Caco-2 (cell line): Measurements from ENCODE around the gene RAF1. TPM values are rescaled to one million over a fixed set of nuclear protein-coding genes. Genes with fewer than 3 reads are reported as not detected.

Experiments used
- BruUV-seq: library from RNA; stranded (reverse); fragments of 400-500 nt; replicated peaks from 2 replicates; lab custom pipeline; 2021; lab: Mats Ljungman, UMichigan
- CTCF ChIA-PET: fragments of 300-600 bp; sonication (Branson Sonifier 250); formaldehyde crosslinking; loops from one replicate; lab custom pipeline; 2022; ENCODE audit warnings: antibody characterized with exemption; lab: Charles Lee
- POLR2A ChIA-PET: fragments of 300-600 bp; sonication (Branson Sonifier 250); formaldehyde crosslinking; loops from one replicate; lab custom pipeline; 2022; ENCODE audit warnings: antibody characterized with exemption; lab: Charles Lee
- DNase-seq, 2 experiments: peaks; one replicate each; pipeline versions ENCODE4 v3.0.0 to v3.0.0-alpha.2; 2020 to 2022
- H3K27me3 ChIP-seq: replicated peaks from 2 replicates; pipeline ENCODE4 v1.6.0; 2011; ENCODE audit warnings: low read length; ENCODE audit not compliant: control insufficient read depth, insufficient read depth
- H3K36me3 ChIP-seq: 2 replicates; pipeline ENCODE4 v1.5.1; 2011; ENCODE audit warnings: low read length; ENCODE audit not compliant: control insufficient read depth, insufficient read depth
- H3K4me1 ChIP-seq: fragments of 250-450 bp; sonication (Bioruptor Pico); 2 replicates; pipeline ENCODE4 v1.5.1; 2020; ENCODE audit warnings: mild to moderate bottlenecking
- H3K4me3 ChIP-seq: 2 replicates; pipeline ENCODE4 v1.5.1; 2011; ENCODE audit warnings: low read depth, mild to moderate bottlenecking, control low read depth, low read length
- H3K9me3 ChIP-seq: fragments of 250-450 bp; sonication (Bioruptor Pico); 2 replicates; pipeline ENCODE4 v1.5.1; 2020; ENCODE audit warnings: mild to moderate bottlenecking, moderate library complexity
- H3K27ac Mint-ChIP-seq: one replicate; pipeline ENCODE4 v1.8.0; 2022; ENCODE audit warnings: mixed read lengths; ENCODE audit not compliant: unreplicated experiment
- H3K27me3 Mint-ChIP-seq: one replicate; pipeline ENCODE4 v1.8.0; 2022; ENCODE audit warnings: mixed read lengths; ENCODE audit not compliant: insufficient read depth, unreplicated experiment
- H3K36me3 Mint-ChIP-seq: one replicate; pipeline ENCODE4 v1.8.0; 2022; ENCODE audit warnings: mild to moderate bottlenecking, mixed read lengths; ENCODE audit not compliant: insufficient read depth, unreplicated experiment
- H3K4me1 Mint-ChIP-seq: one replicate; pipeline ENCODE4 v1.8.0; 2022; ENCODE audit warnings: low read depth, mixed read lengths; ENCODE audit not compliant: unreplicated experiment
- H3K4me3 Mint-ChIP-seq: one replicate; pipeline ENCODE4 v1.8.0; 2022; ENCODE audit warnings: mild to moderate bottlenecking, moderate library complexity, mixed read lengths; ENCODE audit not compliant: unreplicated experiment
- H3K9me3 Mint-ChIP-seq: one replicate; pipeline ENCODE4 v1.8.0; 2022; ENCODE audit warnings: mixed read lengths; ENCODE audit not compliant: unreplicated experiment
- CTCF ChIP-seq, 2 experiments: fragments of 200-600 bp in 1 of 2; IDR thresholded peaks; 1 replicate in 1 of 2; 2 replicates in 1 of 2; pipeline versions ENCODE4 v1.5.1 to v1.8.0; 2011 to 2022; ENCODE audit warnings: antibody characterized with exemption in 1 of 2, control low read depth in 1 of 2, inconsistent platforms in 1 of 2, low read depth in 1 of 2, low read length in 1 of 2, mild to moderate bottlenecking in 1 of 2, moderate library complexity in 1 of 2; ENCODE audit not compliant: insufficient read depth in 1 of 2, severe bottlenecking in 1 of 2, unreplicated experiment in 1 of 2
- intact Hi-C: fragments of 100-400 bp; cut with micrococcal nuclease; formaldehyde crosslinking; loops from one replicate; pipeline ENCODE4 v1.10.0; 2022; ENCODE audit not compliant: unreplicated experiment
- total RNA-seq: library from RNA; stranded (reverse); gene quantifications from 2 replicates; pipeline ENCODE4 v1.2.3, GENCODE V29; 2022

Gene RAF1
- total RNA-seq, 1 experiment from 2014 or later, result 93.6 TPM

DNA sequence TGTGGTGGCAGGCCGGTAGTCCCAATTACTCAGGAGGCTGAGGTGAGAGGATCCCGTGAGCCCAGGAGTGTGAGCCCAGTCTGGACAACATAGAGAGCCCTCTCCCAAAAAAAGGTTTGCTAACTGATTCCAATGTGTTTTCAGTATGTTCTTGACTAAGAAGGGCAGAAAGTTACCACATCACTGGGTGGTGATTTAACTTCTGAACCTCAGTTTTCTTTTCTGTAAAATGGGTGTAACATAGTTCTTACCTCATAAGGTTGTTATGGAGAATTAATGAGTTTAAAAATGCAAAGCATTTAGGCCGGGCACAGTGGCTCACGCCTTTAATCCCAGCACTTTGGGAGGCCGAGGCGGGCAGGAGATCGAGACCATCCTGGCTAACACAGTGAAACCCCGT lies 28.5 kb upstream of the RAF1 start:
- Histone ChIP-seq H3K9me3 (no peaks in the 10 kb centered on the region), H3K36me3 (no peaks in the 10 kb centered on the region), H3K27me3 (no peaks in the 10 kb centered on the region), H3K4me1 (peaks cover 57% of the 10 kb centered on the region), H3K4me3 (no peak overlapping the region)
- Mint-ChIP-seq H3K27ac (no peak overlapping the region), H3K4me3 (no peak overlapping the region), H3K27me3 (no peaks in the 10 kb centered on the region), H3K9me3 (no peaks in the 10 kb centered on the region), H3K36me3 (no peaks in the 10 kb centered on the region), H3K4me1 (peaks cover 14% of the 10 kb centered on the region)
- no TSS peak for BruUV-seq
- POLR2A ChIA-PET, result no interaction called here
- intact Hi-C loops, result no loop called here
- TF ChIP-seq CTCF (IDR thresholded peaks at IDR 0.05; ENCODE audit: insufficient read depth in 1 of 2, low read depth in 1 of 2, low read length in 1 of 2, severe bottlenecking in 1 of 2, unreplicated experiment in 1 of 2), result no peak
- CTCF ChIA-PET, result no interaction called here
- no peak for DNase-seq

GRCh38 chr3:12689997-12690711 lies 26.2 kb upstream of the RAF1 start:
- ChIA-PET CTCF (no interaction called here), POLR2A (no interaction called here)
- Histone ChIP-seq H3K4me3 (no peak overlapping the region), H3K27me3 (no peaks in the 10 kb centered on the region), H3K4me1 (peaks cover 49% of the 10 kb centered on the region), H3K36me3 (no peaks in the 10 kb centered on the region), H3K9me3 (no peaks in the 10 kb centered on the region)
- Mint-ChIP-seq H3K4me1 (peaks cover 14% of the 10 kb centered on the region), H3K9me3 (no peaks in the 10 kb centered on the region), H3K27me3 (no peaks in the 10 kb centered on the region), H3K4me3 (no peak overlapping the region), H3K27ac (peak overlapping the region; percentile 35), H3K36me3 (no peaks in the 10 kb centered on the region)
- TF ChIP-seq CTCF (IDR thresholded peaks at IDR 0.05; ENCODE audit: insufficient read depth in 1 of 2, low read depth in 1 of 2, low read length in 1 of 2, severe bottlenecking in 1 of 2, unreplicated experiment in 1 of 2), result no peak
- intact Hi-C loops, result no loop called here
- no peak for DNase-seq
- BruUV-seq, result no TSS peak

- no peaks in the 10 kb centered on the region for H3K36me3 ChIP-seq
- H3K36me3 Mint-ChIP-seq, result no peaks in the 10 kb centered on the region
- no peaks in the 10 kb centered on the region for H3K9me3 Mint-ChIP-seq
- no peaks in the 10 kb centered on the region for H3K27me3 Mint-ChIP-seq
- ChIA-PET POLR2A (no interaction called here), CTCF (interaction anchor here (0.6 to 0.9 kb wide), 2 partner anchors 27 to 32 kb away, joined by 3 to 4 read pairs; no protein-coding TSS in a partner anchor)
- no peaks in the 10 kb centered on the region for H3K27me3 ChIP-seq
- H3K9me3 ChIP-seq, result no peaks in the 10 kb centered on the region
- H3K4me1 ChIP-seq, result peaks cover 32% of the 10 kb centered on the region
- no peak overlapping the region for H3K27ac Mint-ChIP-seq
- DNase-seq, result no peak
- no TSS peak for BruUV-seq
- intact Hi-C loops, result no loop called here
- no peak overlapping the region for H3K4me3 ChIP-seq
- TF ChIP-seq CTCF (IDR thresholded peaks at IDR 0.05; ENCODE audit: insufficient read depth in 1 of 2, low read depth in 1 of 2, low read length in 1 of 2, severe bottlenecking in 1 of 2, unreplicated experiment in 1 of 2), result no peak
- H3K4me1 Mint-ChIP-seq, result peaks cover 7% of the 10 kb centered on the region
- H3K4me3 Mint-ChIP-seq, result no peak overlapping the region
Observed at GRCh38 chr3:12687948-12688347, 24.0 kb upstream of the RAF1 start.
